ENCODE measurements around the gene FAM221B. TPM values are rescaled to one million over a fixed set of nuclear protein-coding genes. Genes with fewer than 3 reads are reported as not detected.

The FAM221B gene
- total and polyA plus RNA-seq, 9 of the 15 experiments (the other 6 are each of a cell fraction or from before 2014, with no cell fraction given), result 0.01 TPM; not detected in 8

DNA sequence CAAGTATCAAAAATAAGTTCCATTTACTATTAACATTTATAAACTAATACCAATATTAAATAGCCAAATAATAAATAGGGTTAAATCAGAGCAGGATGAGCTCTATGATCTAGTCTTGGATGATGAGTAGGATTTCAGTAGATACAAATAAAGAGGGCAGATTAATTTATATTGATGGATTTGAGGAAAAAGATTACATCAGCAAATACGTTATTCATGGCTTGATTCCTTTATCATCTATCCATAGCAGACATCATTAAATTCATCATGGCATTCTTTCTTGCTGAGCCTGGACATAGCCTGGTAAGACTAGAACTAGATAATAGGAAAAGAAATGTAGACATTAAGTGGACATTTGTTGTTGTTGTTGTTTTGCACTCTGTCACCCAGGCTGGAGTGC is 61.1 kb downstream of the FAM221B start:
- Histone ChIP-seq H3K4me3 (no peak overlapping the region), H3K9ac (ENCODE audit: insufficient read depth in 1 of 2, low read depth in 2 of 2, low read length in 2 of 2) (no peak overlapping the region), H3K36me3 (ENCODE audit: control insufficient read depth, insufficient read depth, low read length) (0 out of 3 replicates have a peak, but pooled peaks cover 4% of the 10 kb centered on the region), H2AFZ (ENCODE audit: low read depth, low read length) (no peak overlapping the region), H3K27me3 (ENCODE audit: control insufficient read depth in 2 of 2, insufficient read depth in 2 of 2, low read length in 2 of 2) (no peaks in the 10 kb centered on the region), H3K9me3 (replicated peaks; ENCODE audit: control insufficient read depth, insufficient read depth, low read depth, low read length) (no peaks in the 10 kb centered on the region), H3K4me2 (ENCODE audit: insufficient read depth, low read length) (no peak overlapping the region), H3K4me1 (replicated peaks in 1 of 2; ENCODE audit: control insufficient read depth in 2 of 2, insufficient read depth in 2 of 2, low read length in 2 of 2) (peaks cover 0 to 7% of the 10 kb centered on the region in 2 experiments; a peak in 1 of 5 replicates), H3K9me1 (ENCODE audit: control insufficient read depth, insufficient read depth, low read length) (no peaks in the 10 kb centered on the region), H3K79me2 (ENCODE audit: control insufficient read depth, insufficient read depth, low read length) (peaks cover 28% of the 10 kb centered on the region), H3K27ac (ENCODE audit: extremely low read depth, low read depth, low read length) (no peak overlapping the region), H4K20me1 (replicated peaks; ENCODE audit: control insufficient read depth, insufficient read depth, low read length) (no peaks in the 10 kb centered on the region)
- ATAC-seq (no peak), FAIRE-seq (no peak), DNase-seq (ENCODE audit: extremely low read depth in 1 of 4, low spot score in 3 of 4) (no peak)
- intact Hi-C loops (cut with micrococcal nuclease) (no loop called here), in situ Hi-C loops (cut with MboI) (no loop called here)
- BruUV-seq (replicated peaks), result no TSS peak
- ChIA-PET CTCF (ENCODE audit: low intra/inter-chr PET ratio) (no interaction called here), POLR2A (interaction anchor here (1.0 kb wide), 1 partner anchor 8 kb away, joined by 3 read pairs; no protein-coding TSS in a partner anchor)
- TF ChIP-seq FOXK2 (conservative IDR thresholded peaks at IDR 0.05 in 1 of 2, IDR thresholded peaks at IDR 0.05 in 1 of 2; ENCODE audit: low read depth in 2 of 2), result no peak
- TF ChIP-seq ZNF316 (IDR thresholded peaks at IDR 0.05), result peak; percentile 59
- 82% methylated on average over 1 of the region's 1 CpG for WGBS (ENCODE audit: insufficient coverage, low coverage, missing lambda C conversion rate)

DNA sequence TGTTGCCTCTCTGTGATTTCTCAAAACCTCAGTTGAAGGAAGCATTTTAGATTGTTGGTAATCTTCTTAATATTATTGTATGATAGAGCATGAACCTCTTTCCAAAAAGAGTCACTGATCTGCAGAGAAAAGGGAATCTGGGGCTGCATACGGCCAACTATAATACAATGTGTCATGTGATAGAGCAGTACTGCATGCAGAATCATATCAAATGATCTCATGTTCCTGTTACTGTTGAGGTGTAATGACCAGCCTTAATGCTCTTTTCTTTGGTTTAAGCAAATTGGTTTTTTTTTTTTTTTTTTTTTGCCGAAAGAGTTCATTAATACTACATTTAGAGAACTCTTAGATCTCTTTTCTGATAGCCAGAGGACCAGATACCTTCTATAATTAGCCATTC is 61.5 kb downstream of the FAM221B start:
- Histone ChIP-seq H3K4me1 (replicated peaks in 1 of 2; ENCODE audit: control insufficient read depth in 2 of 2, insufficient read depth in 2 of 2, low read length in 2 of 2) (peaks cover 0 to 7% of the 10 kb centered on the region in 2 experiments; a peak in 1 of 5 replicates), H3K27ac (ENCODE audit: extremely low read depth, low read depth, low read length) (no peak overlapping the region), H2AFZ (ENCODE audit: low read depth, low read length) (no peak overlapping the region), H3K36me3 (ENCODE audit: control insufficient read depth, insufficient read depth, low read length) (0 out of 3 replicates have a peak, but pooled peaks cover under 1% of the 10 kb centered on the region), H3K4me3 (no peak overlapping the region), H4K20me1 (replicated peaks; ENCODE audit: control insufficient read depth, insufficient read depth, low read length) (no peaks in the 10 kb centered on the region), H3K27me3 (ENCODE audit: control insufficient read depth in 2 of 2, insufficient read depth in 2 of 2, low read length in 2 of 2) (no peaks in the 10 kb centered on the region), H3K9me3 (replicated peaks; ENCODE audit: control insufficient read depth, insufficient read depth, low read depth, low read length) (no peaks in the 10 kb centered on the region), H3K9ac (ENCODE audit: insufficient read depth in 1 of 2, low read depth in 2 of 2, low read length in 2 of 2) (no peak overlapping the region), H3K9me1 (ENCODE audit: control insufficient read depth, insufficient read depth, low read length) (no peaks in the 10 kb centered on the region), H3K79me2 (ENCODE audit: control insufficient read depth, insufficient read depth, low read length) (peaks cover 32% of the 10 kb centered on the region), H3K4me2 (ENCODE audit: insufficient read depth, low read length) (no peak overlapping the region)
- ATAC-seq (no peak), FAIRE-seq (no peak), DNase-seq (ENCODE audit: extremely low read depth in 1 of 4, low spot score in 3 of 4) (no peak)
- in situ Hi-C loops (cut with MboI) (no loop called here), intact Hi-C loops (cut with micrococcal nuclease) (no loop called here)
- CTCF ChIA-PET (ENCODE audit: low intra/inter-chr PET ratio), result no interaction called here
- WGBS (ENCODE audit: insufficient coverage, low coverage, missing lambda C conversion rate), result 67% methylated on average over 1 of the region's 2 CpGs
- POLR2A ChIA-PET, result interaction anchor here (1.0 kb wide), 1 partner anchor 9 kb away, joined by 3 read pairs; no protein-coding TSS in a partner anchor
- no peak for TF ChIP-seq SNRNP70 (optimal IDR thresholded peaks at IDR 0.05; ENCODE audit: low read depth, low read length)
- TF ChIP-seq CAMTA2 (CRISPR knock-in tag; conservative IDR thresholded peaks at IDR 0.05), result no peak
- TF ChIP-seq ZFP30 (CRISPR knock-in tag; IDR thresholded peaks at IDR 0.05; ENCODE audit: borderline replicate concordance), result no peak
- TF ChIP-seq WHSC1 (IDR thresholded peaks at IDR 0.05; ENCODE audit: low read length), result no peak
- TF ChIP-seq ARHGAP35 (IDR thresholded peaks at IDR 0.05; ENCODE audit: partially characterized antibody), result no peak
- TF ChIP-seq, protein P1, sequence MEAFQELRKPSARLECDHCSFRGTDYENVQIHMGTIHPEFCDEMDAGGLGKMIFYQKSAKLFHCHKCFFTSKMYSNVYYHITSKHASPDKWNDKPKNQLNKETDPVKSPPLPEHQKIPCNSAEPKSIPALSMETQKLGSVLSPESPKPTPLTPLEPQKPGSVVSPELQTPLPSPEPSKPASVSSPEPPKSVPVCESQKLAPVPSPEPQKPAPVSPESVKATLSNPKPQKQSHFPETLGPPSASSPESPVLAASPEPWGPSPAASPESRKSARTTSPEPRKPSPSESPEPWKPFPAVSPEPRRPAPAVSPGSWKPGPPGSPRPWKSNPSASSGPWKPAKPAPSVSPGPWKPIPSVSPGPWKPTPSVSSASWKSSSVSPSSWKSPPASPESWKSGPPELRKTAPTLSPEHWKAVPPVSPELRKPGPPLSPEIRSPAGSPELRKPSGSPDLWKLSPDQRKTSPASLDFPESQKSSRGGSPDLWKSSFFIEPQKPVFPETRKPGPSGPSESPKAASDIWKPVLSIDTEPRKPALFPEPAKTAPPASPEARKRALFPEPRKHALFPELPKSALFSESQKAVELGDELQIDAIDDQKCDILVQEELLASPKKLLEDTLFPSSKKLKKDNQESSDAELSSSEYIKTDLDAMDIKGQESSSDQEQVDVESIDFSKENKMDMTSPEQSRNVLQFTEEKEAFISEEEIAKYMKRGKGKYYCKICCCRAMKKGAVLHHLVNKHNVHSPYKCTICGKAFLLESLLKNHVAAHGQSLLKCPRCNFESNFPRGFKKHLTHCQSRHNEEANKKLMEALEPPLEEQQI (IDR thresholded peaks at IDR 0.05), result no peak
- no peak for TF ChIP-seq ERF (CRISPR knock-in tag; IDR thresholded peaks at IDR 0.05)
- no TSS peak for BruUV-seq (replicated peaks)

Measured in K562 (cell line).